MM.1S (cell line): ENCODE results near the gene CCL27.

Experiments used
- EZH2phosphoT487 ChIP-seq: fragments of 300-600 bp; sonication (generic); IDR thresholded peaks from 2 replicates; pipeline ENCODE4 v1.6.1; 2018; ENCODE audit warnings: antibody characterized with exemption, low read length
- TF ChIP-seq, protein P1 (sequence below): fragments of 300-600 bp; sonication (generic); IDR thresholded peaks from 2 replicates; pipeline ENCODE4 v1.5.1; 2016; ENCODE audit warnings: antibody characterized with exemption, low read length, mixed read lengths

DNA sequence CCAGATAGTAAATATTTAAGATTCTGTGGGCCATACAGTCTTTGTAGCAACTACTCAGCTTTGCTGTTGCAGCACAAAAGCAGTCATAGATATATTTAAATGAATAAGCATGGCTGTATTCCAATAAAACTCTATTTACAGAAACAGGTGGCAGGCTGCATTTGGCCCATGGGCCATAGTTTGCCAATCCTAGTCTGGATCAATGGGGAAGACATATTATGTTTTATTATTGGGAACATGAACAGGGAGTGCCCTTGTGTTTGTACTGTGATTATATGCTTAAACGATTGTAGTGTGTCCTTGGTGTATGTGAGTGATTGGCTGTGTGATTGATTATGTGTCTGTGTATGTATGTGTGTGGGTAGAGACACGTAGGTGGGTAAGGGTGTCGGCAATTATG is 12.0 kb upstream of the CCL27 start:
- TF ChIP-seq, protein P1, sequence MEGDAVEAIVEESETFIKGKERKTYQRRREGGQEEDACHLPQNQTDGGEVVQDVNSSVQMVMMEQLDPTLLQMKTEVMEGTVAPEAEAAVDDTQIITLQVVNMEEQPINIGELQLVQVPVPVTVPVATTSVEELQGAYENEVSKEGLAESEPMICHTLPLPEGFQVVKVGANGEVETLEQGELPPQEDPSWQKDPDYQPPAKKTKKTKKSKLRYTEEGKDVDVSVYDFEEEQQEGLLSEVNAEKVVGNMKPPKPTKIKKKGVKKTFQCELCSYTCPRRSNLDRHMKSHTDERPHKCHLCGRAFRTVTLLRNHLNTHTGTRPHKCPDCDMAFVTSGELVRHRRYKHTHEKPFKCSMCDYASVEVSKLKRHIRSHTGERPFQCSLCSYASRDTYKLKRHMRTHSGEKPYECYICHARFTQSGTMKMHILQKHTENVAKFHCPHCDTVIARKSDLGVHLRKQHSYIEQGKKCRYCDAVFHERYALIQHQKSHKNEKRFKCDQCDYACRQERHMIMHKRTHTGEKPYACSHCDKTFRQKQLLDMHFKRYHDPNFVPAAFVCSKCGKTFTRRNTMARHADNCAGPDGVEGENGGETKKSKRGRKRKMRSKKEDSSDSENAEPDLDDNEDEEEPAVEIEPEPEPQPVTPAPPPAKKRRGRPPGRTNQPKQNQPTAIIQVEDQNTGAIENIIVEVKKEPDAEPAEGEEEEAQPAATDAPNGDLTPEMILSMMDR: no peak
- no peak for TF ChIP-seq EZH2phosphoT487
